Endothelial cell of umbilical vein (primary cell): Measurements from ENCODE around the gene MRO. TPM values are rescaled to one million over a fixed set of nuclear protein-coding genes. Genes with fewer than 3 reads are reported as not detected.

Experiments
- BruUV-seq: library from RNA; stranded (reverse); fragments of 400-500 nt; replicated peaks from 2 replicates; lab custom pipeline; 2021; lab: Mats Ljungman, UMichigan
- CTCF ChIA-PET: fragments of 300-600, 350-600 bp; sonication (Branson Sonifier 250); formaldehyde crosslinking; loops from one replicate; lab custom pipeline; 2021; ENCODE audit warnings: antibody characterized with exemption, inconsistent platforms; lab: Charles Lee
- POLR2A ChIA-PET: fragments of 300-600, 350-600 bp; sonication (Branson Sonifier 250); formaldehyde crosslinking; loops from one replicate; lab custom pipeline; 2021; ENCODE audit warnings: antibody characterized with exemption, inconsistent platforms; lab: Charles Lee
- DNase-seq: peaks from one replicate; pipeline ENCODE4 v3.0.0-alpha.2; 2011; ENCODE audit warnings: low read depth, low spot score
- FAIRE-seq: peaks from 2 replicates; lab custom pipeline; 2011; peaks lifted over from hg19 to GRCh38; lab: Jason Lieb, UNC
- H2AFZ ChIP-seq: 2 replicates; pipeline ENCODE4 v1.6.0; 2012; ENCODE audit warnings: low read depth, low read length, control low read depth, inconsistent platforms
- H3K27ac ChIP-seq: 2 replicates; pipeline ENCODE4 v1.5.1; 2011; ENCODE audit warnings: low read depth, mild to moderate bottlenecking, control low read depth, low read length, moderate library complexity; ENCODE audit not compliant: insufficient read depth
- H3K27me3 ChIP-seq, 2 experiments: 2 replicates each; pipeline versions ENCODE4 v1.6.0 to v1.6.1; 2011; ENCODE audit warnings: low read length in 2 of 2, mixed read lengths in 1 of 2; ENCODE audit not compliant: control insufficient read depth in 2 of 2, insufficient read depth in 2 of 2
- H3K36me3 ChIP-seq, 2 experiments: 2 replicates in 1 of 2; 3 replicates in 1 of 2; pipeline ENCODE4 v1.5.1; 2011; ENCODE audit warnings: low read length in 2 of 2, mild to moderate bottlenecking in 1 of 2, moderate library complexity in 1 of 2; ENCODE audit not compliant: control insufficient read depth in 2 of 2, insufficient read depth in 2 of 2; ENCODE audit errors: extremely low read depth in 1 of 2
- H3K4me1 ChIP-seq: 3 replicates; pipeline ENCODE4 v1.5.1; 2011; ENCODE audit warnings: mild to moderate bottlenecking, low read length; ENCODE audit not compliant: control insufficient read depth, insufficient read depth; ENCODE audit errors: extremely low read depth
- H3K4me2 ChIP-seq: 2 replicates; pipeline ENCODE4 v1.6.1; 2011; ENCODE audit warnings: low read length, control low read depth, mixed read lengths; ENCODE audit not compliant: insufficient read depth
- H3K4me3 ChIP-seq, 3 experiments: fragments of 200-600 bp in 1 of 3; sonication (generic), shearing (Covaris generic) in 1 of 3; replicated peaks in 1 of 3; 2 replicates each; pipeline ENCODE4 v1.5.1; 2011 to 2016; ENCODE audit warnings: control low read depth in 3 of 3, low read length in 3 of 3, mild to moderate bottlenecking in 2 of 3, inconsistent platforms in 1 of 3, low read depth in 1 of 3, moderate library complexity in 1 of 3; ENCODE audit not compliant: insufficient read depth in 1 of 3
- H3K79me2 ChIP-seq: 2 replicates; pipeline ENCODE4 v1.6.0; 2012; ENCODE audit warnings: low read length, inconsistent platforms; ENCODE audit not compliant: control insufficient read depth, insufficient read depth
- H3K9ac ChIP-seq: replicated peaks from 2 replicates; pipeline ENCODE3; 2011; ENCODE audit warnings: low read length, control low read depth; ENCODE audit not compliant: insufficient read depth; ENCODE audit errors: extremely low read depth
- H3K9me1 ChIP-seq: replicated peaks from 3 replicates; pipeline ENCODE4 v1.6.0; 2011; ENCODE audit warnings: mild to moderate bottlenecking, low read length; ENCODE audit not compliant: control insufficient read depth, insufficient read depth; ENCODE audit errors: extremely low read depth
- H3K9me3 ChIP-seq: replicated peaks from 2 replicates; pipeline ENCODE4 v1.5.1; 2012; ENCODE audit warnings: low read length, inconsistent platforms; ENCODE audit not compliant: control insufficient read depth, insufficient read depth
- H4K20me1 ChIP-seq: replicated peaks from 2 replicates; pipeline ENCODE3; 2011; ENCODE audit warnings: mild to moderate bottlenecking, low read length; ENCODE audit not compliant: control insufficient read depth, insufficient read depth; ENCODE audit errors: extremely low read depth
- EZH2 ChIP-seq: IDR thresholded peaks from 2 replicates; pipeline ENCODE4 v1.6.1; 2012; ENCODE audit warnings: borderline replicate concordance, low read depth, mild to moderate bottlenecking, moderate library complexity, low read length, inconsistent platforms; ENCODE audit not compliant: severe bottlenecking
- FOS ChIP-seq: IDR thresholded peaks from 2 replicates; pipeline ENCODE4 v1.6.1; 2011; ENCODE audit warnings: mild to moderate bottlenecking, low read length, moderate library complexity, borderline replicate concordance; ENCODE audit not compliant: insufficient read depth
- GATA2 ChIP-seq: IDR thresholded peaks from 2 replicates; pipeline ENCODE4 v1.7.0; 2011; ENCODE audit warnings: low read depth, mild to moderate bottlenecking, moderate library complexity, mixed read lengths, low read length; ENCODE audit not compliant: insufficient read length, insufficient read depth
- JUN ChIP-seq: IDR thresholded peaks from 2 replicates; pipeline ENCODE4 v1.6.1; 2011; ENCODE audit warnings: borderline replicate concordance, low read depth; ENCODE audit not compliant: insufficient read length, insufficient read depth
- MYC ChIP-seq: IDR thresholded peaks from one replicate; pipeline ENCODE4 v1.6.1; 2011; ENCODE audit warnings: mild to moderate bottlenecking, low read depth, low read length
- POLR2A ChIP-seq: IDR thresholded peaks from 2 replicates; pipeline ENCODE4 v1.6.1; 2012; ENCODE audit warnings: low read depth, mild to moderate bottlenecking, control low read depth, low read length
- POLR2AphosphoS5 ChIP-seq: IDR thresholded peaks from 2 replicates; pipeline ENCODE4 v1.6.1; 2012; ENCODE audit warnings: low read depth, mild to moderate bottlenecking, control low read depth, low read length, moderate library complexity; ENCODE audit not compliant: insufficient read depth
- dilution Hi-C: fragments of 300-500 bp; cut with MboI; formaldehyde crosslinking; loops from one replicate; pipeline ENCODE4 v1.15.0; 2019; ENCODE audit warnings: low sequenced_read_pairs; ENCODE audit not compliant: extremely low pct_ligation_motif_present
- intact Hi-C: fragments of 100-400 bp; cut with micrococcal nuclease; formaldehyde crosslinking; loops from one replicate; pipeline ENCODE4 v1.10.0; 2022
- polyA plus RNA-seq, 4 experiments: library from polyadenylated mRNA; depleted of rRNA in 3 of 4; stranded (reverse) in 3 of 4; unstranded in 1 of 4; fragments of >200 nt; gene quantifications; 2 replicates each; pipeline versions ENCODE4 v1.2.1 to v1.2.3, GENCODE V29; 2011 to 2012; ENCODE audit warnings: missing spikeins in 1 of 4
- total RNA-seq: library from RNA; stranded (reverse); gene quantifications from 2 replicates; pipeline ENCODE4 v1.2.3, GENCODE V29; 2021
- TF ChIP-seq, protein P1 (sequence below): IDR thresholded peaks from 2 replicates; pipeline ENCODE4 v1.6.1; 2011; ENCODE audit not compliant: insufficient read depth, insufficient read length

The MRO gene
- total and polyA plus RNA-seq, 2 donors (not counting 3 experiments of a cell fraction or from before 2014, with no cell fraction given), result not detected

DNA sequence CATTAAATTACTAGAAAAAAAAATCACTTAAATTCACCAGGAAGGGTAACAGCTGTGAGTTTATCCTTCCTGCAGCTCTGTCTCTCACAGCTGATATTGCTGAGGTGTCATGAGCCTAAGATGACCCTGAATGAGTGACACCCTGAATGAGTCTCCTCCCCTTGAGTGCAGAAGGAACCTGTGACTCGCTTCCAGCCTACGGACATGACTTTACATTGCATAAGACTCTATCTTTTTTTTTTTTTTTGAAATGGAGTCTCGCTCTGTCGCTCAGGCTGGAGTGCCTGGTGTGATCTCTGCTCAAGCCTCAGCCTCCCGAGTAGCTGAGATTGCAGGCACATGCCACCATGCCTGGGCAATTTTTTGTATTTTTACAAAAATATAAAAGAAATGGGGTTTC lies 14.1 kb downstream of the MRO start:
- POLR2A ChIA-PET, result no interaction called here
- dilution Hi-C loops, result no loop called here
- no peaks in the 10 kb centered on the region for H3K4me1 ChIP-seq
- no peaks in the 10 kb centered on the region for H3K9me1 ChIP-seq
- DNase-seq, result no peak
- no peaks in the 10 kb centered on the region for H3K9me3 ChIP-seq
- no TSS peak for BruUV-seq
- peaks cover 0 to 2% of the 10 kb centered on the region in 2 experiments for H3K27me3 ChIP-seq
- intact Hi-C loops, result no loop called here
- H3K9ac ChIP-seq, result no peak overlapping the region
- H2AFZ ChIP-seq, result no peak overlapping the region
- CTCF ChIA-PET, result no interaction called here
- TF ChIP-seq MYC, result no peak
- TF ChIP-seq FOS, result no peak
- TF ChIP-seq GATA2, result no peak
- TF ChIP-seq POLR2AphosphoS5, result no peak
- TF ChIP-seq, protein P1, sequence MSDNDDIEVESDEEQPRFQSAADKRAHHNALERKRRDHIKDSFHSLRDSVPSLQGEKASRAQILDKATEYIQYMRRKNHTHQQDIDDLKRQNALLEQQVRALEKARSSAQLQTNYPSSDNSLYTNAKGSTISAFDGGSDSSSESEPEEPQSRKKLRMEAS, result no peak
- TF ChIP-seq POLR2A, result no peak
- no peak for TF ChIP-seq EZH2
- TF ChIP-seq JUN, result no peak
- no peaks in the 10 kb centered on the region for H3K79me2 ChIP-seq
- no peaks in the 10 kb centered on the region for H3K36me3 ChIP-seq
- H3K4me2 ChIP-seq, result no peak overlapping the region
- H3K4me3 ChIP-seq, result no peak overlapping the region
- FAIRE-seq, result no peak
- no peaks in the 10 kb centered on the region for H4K20me1 ChIP-seq
- no peak overlapping the region for H3K27ac ChIP-seq

DNA sequence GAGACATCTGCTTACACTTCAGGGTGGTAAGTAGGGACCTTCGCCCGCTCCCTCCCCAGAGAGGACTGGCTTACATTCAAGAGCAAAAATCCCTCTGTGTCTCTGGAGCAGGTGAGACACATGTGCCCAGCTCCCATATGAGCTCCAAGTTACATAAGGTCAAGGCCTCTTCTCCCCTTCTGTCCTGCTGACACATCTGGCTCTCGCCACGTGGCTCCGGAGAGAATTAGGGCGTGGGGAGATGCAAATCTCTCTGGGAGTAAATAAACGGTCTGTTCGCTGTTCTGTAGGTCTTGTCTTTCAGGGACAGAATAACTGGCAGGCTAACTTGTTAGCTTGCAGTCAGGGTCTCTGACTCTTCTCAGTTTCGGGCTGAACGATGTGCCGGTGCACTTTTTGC lies 16.2 kb downstream of the MRO start:
- Histone ChIP-seq H3K36me3 (no peaks in the 10 kb centered on the region), H3K27ac (no peak overlapping the region), H3K79me2 (no peaks in the 10 kb centered on the region), H3K4me3 (no peak overlapping the region), H4K20me1 (no peaks in the 10 kb centered on the region), H3K27me3 (peaks cover 0 to 2% of the 10 kb centered on the region in 2 experiments), H3K9me3 (no peaks in the 10 kb centered on the region), H3K9ac (no peak overlapping the region), H3K9me1 (no peaks in the 10 kb centered on the region), H2AFZ (no peak overlapping the region), H3K4me2 (no peak overlapping the region), H3K4me1 (no peaks in the 10 kb centered on the region)
- no peak for TF ChIP-seq GATA2
- TF ChIP-seq POLR2A, result no peak
- TF ChIP-seq EZH2, result no peak
- TF ChIP-seq MYC, result no peak
- TF ChIP-seq POLR2AphosphoS5, result no peak
- no peak for TF ChIP-seq JUN
- TF ChIP-seq FOS, result no peak
- TF ChIP-seq, protein P1, result no peak
- ChIA-PET POLR2A (no interaction called here), CTCF (no interaction called here)
- no peak for FAIRE-seq
- intact Hi-C loops, result no loop called here
- BruUV-seq, result no TSS peak
- dilution Hi-C loops, result no loop called here
- DNase-seq, result no peak
